Left ventricle myocardium inferior (tissue), 1 donor: ENCODE measurements around the gene OGFOD3. TPM values are rescaled to one million over a fixed set of nuclear protein-coding genes. Genes with fewer than 3 reads are reported as not detected.

Source experiments
- DNase-seq: peaks from one replicate; pipeline ENCODE4 v3.0.0-alpha.2; 2020
- H3K27ac ChIP-seq: fragments of 200-600 bp; replicated peaks from 2 replicates; pipeline ENCODE4 v1.8.0; 2021
- H3K27me3 ChIP-seq: fragments of 200-600 bp; 2 replicates; pipeline ENCODE4 v1.8.0; 2021; ENCODE audit warnings: low read depth
- H3K36me3 ChIP-seq: fragments of 200-600 bp; 2 replicates; pipeline ENCODE4 v1.8.0; 2021
- H3K4me1 ChIP-seq: fragments of 200-600 bp; 2 replicates; pipeline ENCODE4 v1.8.0; 2021
- H3K4me3 ChIP-seq: fragments of 200-600 bp; 2 replicates; pipeline ENCODE4 v1.8.0; 2021; ENCODE audit warnings: mild to moderate bottlenecking, moderate library complexity
- H3K9me3 ChIP-seq: fragments of 200-600 bp; replicated peaks from 2 replicates; pipeline ENCODE4 v1.8.0; 2021
- intact Hi-C: fragments of 100-400 bp; cut with micrococcal nuclease; formaldehyde crosslinking; loops from one replicate; pipeline ENCODE4 v1.11.0; 2022
- total RNA-seq: library from RNA; stranded (reverse); fragmentation: NEBNext Ultra II Directional; extraction: Animal tissue kit (Norgen Biotek cat#: 25700); gene quantifications from one replicate; pipeline ENCODE4 v1.2.1, GENCODE V29; 2021
- TF ChIP-seq, protein P1 (sequence below): fragments of 200-600 bp; IDR thresholded peaks from 2 replicates; pipeline ENCODE4 v1.8.0; 2021; ENCODE audit warnings: antibody characterized with exemption, mild to moderate bottlenecking, borderline replicate concordance
- donor health status: DM: no; HTN: yes; CAD: no; lungs with severe emphysema.

OGFOD3 gene
- total RNA-seq, 1 donor from 2014 or later = 28.0 TPM

- H3K9me3 ChIP-seq = no peaks in the 10 kb centered on the region
- TF ChIP-seq, protein P1, sequence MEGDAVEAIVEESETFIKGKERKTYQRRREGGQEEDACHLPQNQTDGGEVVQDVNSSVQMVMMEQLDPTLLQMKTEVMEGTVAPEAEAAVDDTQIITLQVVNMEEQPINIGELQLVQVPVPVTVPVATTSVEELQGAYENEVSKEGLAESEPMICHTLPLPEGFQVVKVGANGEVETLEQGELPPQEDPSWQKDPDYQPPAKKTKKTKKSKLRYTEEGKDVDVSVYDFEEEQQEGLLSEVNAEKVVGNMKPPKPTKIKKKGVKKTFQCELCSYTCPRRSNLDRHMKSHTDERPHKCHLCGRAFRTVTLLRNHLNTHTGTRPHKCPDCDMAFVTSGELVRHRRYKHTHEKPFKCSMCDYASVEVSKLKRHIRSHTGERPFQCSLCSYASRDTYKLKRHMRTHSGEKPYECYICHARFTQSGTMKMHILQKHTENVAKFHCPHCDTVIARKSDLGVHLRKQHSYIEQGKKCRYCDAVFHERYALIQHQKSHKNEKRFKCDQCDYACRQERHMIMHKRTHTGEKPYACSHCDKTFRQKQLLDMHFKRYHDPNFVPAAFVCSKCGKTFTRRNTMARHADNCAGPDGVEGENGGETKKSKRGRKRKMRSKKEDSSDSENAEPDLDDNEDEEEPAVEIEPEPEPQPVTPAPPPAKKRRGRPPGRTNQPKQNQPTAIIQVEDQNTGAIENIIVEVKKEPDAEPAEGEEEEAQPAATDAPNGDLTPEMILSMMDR = no peak
- peak overlapping the region; percentile 55 for H3K27ac ChIP-seq
- intact Hi-C loops = no loop called here
- no peak for DNase-seq
- peaks cover 22% of the 10 kb centered on the region for H3K4me1 ChIP-seq
- no peak overlapping the region for H3K4me3 ChIP-seq
- H3K36me3 ChIP-seq = peaks cover 39% of the 10 kb centered on the region
- no peaks in the 10 kb centered on the region for H3K27me3 ChIP-seq
Measured at GRCh38 chr17:82400206-82400605, 18.2 kb downstream of the OGFOD3 start.

DNA sequence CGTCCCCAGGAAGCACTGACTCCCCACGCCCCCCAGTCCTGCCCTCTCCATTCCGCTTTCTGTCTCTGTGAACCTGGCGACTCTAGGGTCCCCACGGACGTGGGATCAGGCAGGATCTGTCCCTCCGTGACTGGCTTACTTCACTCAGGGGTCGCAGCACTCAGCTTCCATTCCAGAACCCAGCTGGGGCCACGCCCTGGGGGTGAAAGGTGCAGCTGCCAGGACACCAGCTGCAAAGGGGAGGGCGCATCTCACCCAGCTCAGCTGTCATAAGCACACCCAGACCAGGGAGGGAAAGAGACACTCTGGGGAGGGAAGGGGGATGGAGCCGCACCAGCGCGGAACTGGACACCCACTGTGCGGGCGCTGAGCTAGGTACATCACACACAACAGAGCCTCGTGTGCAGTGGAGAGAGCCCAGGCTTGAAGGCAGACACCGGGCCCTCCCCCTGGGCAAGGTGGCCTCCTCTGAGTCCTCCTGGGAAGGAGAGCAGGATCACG, 18.7 kb downstream of the OGFOD3 start:
- no peak for DNase-seq
- TF ChIP-seq, protein P1 = no peak
- Histone ChIP-seq H3K27me3 (no peaks in the 10 kb centered on the region), H3K27ac (peak overlapping the region; percentile 55), H3K9me3 (no peaks in the 10 kb centered on the region), H3K4me3 (no peak overlapping the region), H3K36me3 (peaks cover 39% of the 10 kb centered on the region), H3K4me1 (peaks cover 22% of the 10 kb centered on the region)
- intact Hi-C loops = no loop called here

DNA sequence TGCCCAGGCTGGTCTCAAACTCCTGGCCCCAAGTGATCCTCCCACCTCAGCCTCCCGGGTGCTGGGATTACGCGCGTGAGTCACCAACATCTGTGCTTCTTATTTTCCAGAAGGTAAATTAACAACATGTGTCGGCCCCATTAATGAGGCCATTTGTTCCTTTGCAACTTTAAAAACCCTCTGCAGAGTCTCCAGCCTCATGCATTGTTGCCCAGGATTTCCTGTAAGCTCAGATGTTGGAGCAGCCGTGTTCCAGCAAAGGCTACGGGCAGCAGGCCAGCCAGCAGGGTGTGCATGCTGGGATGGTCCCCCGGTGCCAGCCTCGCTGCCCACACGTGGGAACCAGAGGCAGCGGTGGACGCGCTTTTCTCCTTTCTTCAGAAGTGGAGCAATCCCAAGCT, 19.3 kb downstream of the OGFOD3 start:
- H3K27me3 ChIP-seq = no peaks in the 10 kb centered on the region
- no peaks in the 10 kb centered on the region for H3K9me3 ChIP-seq
- peak overlapping the region; percentile 55 for H3K27ac ChIP-seq
- TF ChIP-seq, protein P1 = no peak
- H3K4me3 ChIP-seq = no peak overlapping the region
- H3K36me3 ChIP-seq = peaks cover 39% of the 10 kb centered on the region
- intact Hi-C loops = no loop called here
- peaks cover 22% of the 10 kb centered on the region for H3K4me1 ChIP-seq
- peak; percentile 55 for DNase-seq

GRCh38 chr17:82397449-82398335, 20.7 kb downstream of the OGFOD3 start:
- Histone ChIP-seq H3K4me1 (peaks cover 22% of the 10 kb centered on the region), H3K36me3 (peaks cover 38% of the 10 kb centered on the region), H3K27ac (peak overlapping the region; percentile 48), H3K27me3 (no peaks in the 10 kb centered on the region), H3K9me3 (no peaks in the 10 kb centered on the region), H3K4me3 (no peak overlapping the region)
- TF ChIP-seq, protein P1 = no peak
- DNase-seq = no peak
- intact Hi-C loops = no loop called here

DNA sequence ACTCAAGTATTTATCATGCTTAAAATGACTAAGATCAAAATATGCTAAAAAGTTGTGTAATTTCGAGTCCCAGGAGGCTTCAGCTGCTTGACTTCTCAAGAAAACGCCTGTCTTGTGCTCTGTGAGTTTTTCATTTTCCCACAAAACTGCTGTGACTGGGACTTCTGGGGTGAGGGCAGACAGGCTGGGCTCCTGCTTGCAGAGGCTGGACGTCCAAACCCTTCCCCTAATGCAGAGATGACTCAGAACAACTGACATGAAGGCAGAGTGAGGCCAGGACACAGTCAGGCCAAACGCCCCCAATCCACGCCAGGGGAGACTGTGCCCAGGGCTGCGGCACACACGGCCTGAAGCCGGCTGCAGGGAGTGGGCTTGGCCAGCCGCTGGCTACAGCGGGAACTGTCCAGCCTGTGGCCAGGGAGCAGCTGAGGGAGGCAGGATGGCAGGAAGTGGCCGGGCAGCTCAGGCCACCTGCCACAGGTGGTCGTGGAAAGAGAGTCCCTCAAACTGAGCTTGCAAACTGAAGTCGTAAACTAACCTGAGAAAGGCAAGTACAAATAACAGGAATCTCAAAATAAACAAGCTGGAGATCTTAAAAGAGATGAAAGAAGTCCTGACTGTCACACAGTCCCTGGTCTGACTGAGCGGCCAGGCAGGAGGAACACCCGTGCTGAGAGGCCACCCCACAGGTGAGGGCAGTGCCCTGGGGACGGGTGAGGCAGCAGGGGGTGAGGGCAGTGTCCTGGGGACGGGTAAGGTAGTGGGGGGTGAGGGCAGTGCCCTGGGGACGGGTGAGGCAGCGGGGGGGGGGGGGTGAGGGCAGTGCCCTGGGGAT, 21.6 kb downstream of the OGFOD3 start:
- Histone ChIP-seq H3K4me3 (no peak overlapping the region), H3K27me3 (no peaks in the 10 kb centered on the region), H3K27ac (peak overlapping the region; percentile 48), H3K36me3 (peaks cover 38% of the 10 kb centered on the region), H3K9me3 (no peaks in the 10 kb centered on the region), H3K4me1 (peaks cover 22% of the 10 kb centered on the region)
- intact Hi-C loops = no loop called here
- DNase-seq = no peak
- TF ChIP-seq, protein P1 = no peak
